PC-9 (cell line): Measurements from ENCODE around the gene POGLUT3.

Experiments used
- CTCF ChIP-seq: fragments of 200-600 bp; sonication (generic); conservative IDR thresholded peaks from 2 replicates; pipeline ENCODE4 v1.6.1; 2017; ENCODE audit warnings: mixed run types, antibody characterized with exemption, mild to moderate bottlenecking, moderate library complexity
- EZH2 ChIP-seq: fragments of 200-600 bp; sonication (generic); IDR thresholded peaks from 2 replicates; pipeline ENCODE4 v1.8.0; 2017; ENCODE audit warnings: antibody characterized with exemption, low read depth

- no peak for TF ChIP-seq CTCF
- TF ChIP-seq EZH2, result no peak
Observed at GRCh38 chr11:108501396-108501795, 3.2 kb upstream of the POGLUT3 start.
